Testis (tissue), 2 donors: ENCODE data around the gene PEX11A.

Source experiments
- CTCF ChIP-seq, 3 experiments: fragments of 450-650 bp in 2 of 3; fragments of 200-600 bp in 1 of 3; sonication (generic) in 1 of 3; IDR thresholded peaks; one replicate each; pipeline ENCODE4 v1.5.1; 2016 to 2019; ENCODE audit warnings: antibody characterized with exemption in 3 of 3, mild to moderate bottlenecking in 2 of 3, moderate library complexity in 1 of 3
- POLR2A ChIP-seq: fragments of 450-650 bp; IDR thresholded peaks from one replicate; pipeline ENCODE4 v1.6.1; 2017; ENCODE audit warnings: antibody characterized with exemption, mild to moderate bottlenecking, moderate library complexity

- TF ChIP-seq POLR2A (no peak), CTCF (IDR thresholded peaks at IDR 0.05) (no peak)
Observed at GRCh38 chr15:89660556-89660955, 30.0 kb downstream of the PEX11A start.
